Hepatocyte (in vitro differentiated cells): ENCODE results near the gene KCNG4. TPM values are rescaled to one million over a fixed set of nuclear protein-coding genes. Genes with fewer than 3 reads are reported as not detected.
A peak's percentile ranks its signal among the peaks of the same experiment; 100 is the strongest.

ENCODE experiments used
- DNase-seq: peaks from one replicate; pipeline ENCODE4 v3.0.0-alpha.2; 2016; ENCODE audit warnings: low spot score
- H2AFZ ChIP-seq: fragments of 200-600 bp; sonication (generic); 2 replicates; pipeline ENCODE4 v1.6.0; 2016; ENCODE audit warnings: antibody characterized with exemption, mild to moderate bottlenecking
- H3K27ac ChIP-seq: fragments of 200-600 bp; sonication (generic); 2 replicates; pipeline ENCODE4 v1.5.1; 2016; ENCODE audit warnings: mild to moderate bottlenecking
- H3K27me3 ChIP-seq: fragments of 200-600 bp; sonication (generic); 2 replicates; pipeline ENCODE4 v1.6.1; 2016
- H3K36me3 ChIP-seq: fragments of 200-600 bp; sonication (generic); replicated peaks from 2 replicates; pipeline ENCODE4 v1.5.1; 2016; ENCODE audit warnings: low read depth; ENCODE audit not compliant: insufficient read depth
- H3K4me1 ChIP-seq: fragments of 200-600 bp; sonication (generic); 2 replicates; pipeline ENCODE4 v1.5.1; 2016; ENCODE audit warnings: mild to moderate bottlenecking, moderate library complexity; ENCODE audit not compliant: insufficient read depth
- H3K4me2 ChIP-seq: fragments of 200-600 bp; sonication (generic); 2 replicates; pipeline ENCODE4 v1.6.0; 2016
- H3K4me3 ChIP-seq: fragments of 200-600 bp; sonication (generic); 2 replicates; pipeline ENCODE4 v1.5.1; 2016; ENCODE audit warnings: mild to moderate bottlenecking
- H3K79me2 ChIP-seq: fragments of 200-600 bp; sonication (generic); 2 replicates; pipeline ENCODE4 v1.6.0; 2017; ENCODE audit warnings: mild to moderate bottlenecking
- H3K9me2 ChIP-seq: fragments of 200-600 bp; sonication (generic); replicated peaks from 2 replicates; pipeline ENCODE4 v1.6.0; 2017; ENCODE audit warnings: mild to moderate bottlenecking; ENCODE audit not compliant: insufficient read depth
- H3K9me3 ChIP-seq: fragments of 200-600 bp; sonication (generic); 2 replicates; pipeline ENCODE4 v1.5.1; 2016; ENCODE audit warnings: low read depth, mild to moderate bottlenecking
- H4K20me1 ChIP-seq: fragments of 200-600 bp; sonication (generic); 2 replicates; pipeline ENCODE4 v1.6.0; 2016; ENCODE audit warnings: mild to moderate bottlenecking; ENCODE audit not compliant: insufficient read depth, poor library complexity, severe bottlenecking
- EZH2 ChIP-seq: fragments of 200-600 bp; sonication (generic); IDR thresholded peaks from 2 replicates; pipeline ENCODE4 v1.6.1; 2016; ENCODE audit warnings: antibody characterized with exemption, mild to moderate bottlenecking, borderline replicate concordance
- EZH2phosphoT487 ChIP-seq: fragments of 200-600 bp; sonication (generic); IDR thresholded peaks from one replicate; pipeline ENCODE4 v1.6.1; 2018; ENCODE audit warnings: antibody characterized with exemption, mild to moderate bottlenecking, low read depth, moderate library complexity; ENCODE audit not compliant: unreplicated experiment, severe bottlenecking
- WGBS: methylation state at CpG from one replicate; pipeline ENCODE4 v1.1.6; 2016; ENCODE audit warnings: low lambda C conversion rate; ENCODE audit errors: missing lambda C conversion rate; 5-methylcytosine and 5-hydroxymethylcytosine counted together
- polyA plus RNA-seq: library from polyadenylated mRNA; unstranded; fragments of >200 nt; fragmentation: Nextera tagmentation; extraction: Ambion mirVana; gene quantifications from 2 replicates; pipeline ENCODE4 v1.2.1, GENCODE V29; 2016
- total RNA-seq: library from RNA; depleted of rRNA; stranded (reverse); fragments of >200 nt; gene quantifications from 2 replicates; pipeline ENCODE4 v1.2.3, GENCODE V29; 2014
- TF ChIP-seq, protein P1 (sequence below): fragments of 200-600 bp; sonication (generic); IDR thresholded peaks from 2 replicates; pipeline ENCODE4 v1.5.1; 2016; ENCODE audit warnings: antibody characterized with exemption, mild to moderate bottlenecking; ENCODE audit not compliant: poor library complexity

KCNG4 gene
- total and polyA plus RNA-seq, 2 experiments from 2014 or later = not detected

DNA sequence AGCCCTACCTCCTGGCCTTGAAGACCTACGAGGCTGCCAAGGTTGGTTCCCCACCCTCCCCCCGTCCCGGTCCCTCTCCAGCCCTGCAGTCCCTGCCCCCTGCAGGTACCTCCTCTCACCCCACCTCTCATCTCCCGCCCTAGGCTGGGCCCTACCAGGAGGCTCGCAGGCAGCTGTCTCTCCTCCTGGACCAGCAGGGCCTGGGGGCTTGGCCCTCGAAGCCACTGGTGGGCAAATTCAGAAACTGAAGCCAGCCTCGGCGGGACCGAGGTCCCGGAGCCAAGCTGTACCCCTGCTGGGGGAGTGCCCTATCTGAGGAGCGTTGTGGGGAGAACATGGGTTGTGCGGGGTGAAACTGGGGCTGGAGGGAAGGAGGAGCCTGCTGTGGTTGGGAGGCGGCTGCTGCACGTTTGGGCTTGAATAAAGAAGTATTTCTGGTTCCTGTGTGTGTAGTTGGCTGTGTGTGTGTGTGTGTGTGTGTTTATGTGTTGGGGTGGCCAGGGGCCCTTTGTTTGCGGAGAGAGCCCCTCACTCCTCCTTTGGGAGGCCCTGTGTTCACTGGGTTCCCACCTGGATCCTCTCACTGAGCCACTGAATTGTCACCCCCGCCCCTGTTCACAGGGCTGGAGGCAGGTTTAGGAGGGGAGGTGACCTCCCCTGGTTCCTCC, 43.0 kb downstream of the KCNG4 start:
- no peaks in the 10 kb centered on the region for H3K4me1 ChIP-seq
- H3K4me2 ChIP-seq = no peak overlapping the region
- H3K79me2 ChIP-seq = no peaks in the 10 kb centered on the region
- H3K36me3 ChIP-seq = no peaks in the 10 kb centered on the region
- TF ChIP-seq EZH2 = no peak
- no peaks in the 10 kb centered on the region for H4K20me1 ChIP-seq
- no peak for DNase-seq
- H3K9me2 ChIP-seq = no peaks in the 10 kb centered on the region
- 73% methylated on average over 13 of the region's 16 CpGs for WGBS
- no peak overlapping the region for H3K4me3 ChIP-seq
- H2AFZ ChIP-seq = no peak overlapping the region
- no peaks in the 10 kb centered on the region for H3K27me3 ChIP-seq
- no peak overlapping the region for H3K27ac ChIP-seq
- no peaks in the 10 kb centered on the region for H3K9me3 ChIP-seq

DNA sequence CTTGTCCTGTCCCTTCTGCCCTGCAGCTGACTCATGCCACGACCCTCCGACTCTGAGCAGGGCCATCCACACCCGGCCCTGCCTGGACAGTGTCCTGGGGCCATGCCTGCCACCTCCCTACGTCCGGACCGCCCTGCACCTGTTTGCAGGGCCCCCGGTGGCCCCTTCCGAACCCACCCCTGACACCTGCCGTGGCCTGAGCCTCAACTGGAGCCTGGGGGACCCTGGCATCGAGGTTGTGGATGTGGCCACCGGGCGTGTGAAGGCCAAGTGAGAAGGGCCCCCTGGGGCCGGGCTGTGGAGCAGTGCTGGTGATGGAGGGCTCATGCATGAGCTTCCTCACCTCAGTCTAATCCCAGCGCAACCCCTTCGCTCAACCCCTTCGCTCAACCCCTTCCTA, 43.7 kb downstream of the KCNG4 start:
- H2AFZ ChIP-seq = no peak overlapping the region

DNA sequence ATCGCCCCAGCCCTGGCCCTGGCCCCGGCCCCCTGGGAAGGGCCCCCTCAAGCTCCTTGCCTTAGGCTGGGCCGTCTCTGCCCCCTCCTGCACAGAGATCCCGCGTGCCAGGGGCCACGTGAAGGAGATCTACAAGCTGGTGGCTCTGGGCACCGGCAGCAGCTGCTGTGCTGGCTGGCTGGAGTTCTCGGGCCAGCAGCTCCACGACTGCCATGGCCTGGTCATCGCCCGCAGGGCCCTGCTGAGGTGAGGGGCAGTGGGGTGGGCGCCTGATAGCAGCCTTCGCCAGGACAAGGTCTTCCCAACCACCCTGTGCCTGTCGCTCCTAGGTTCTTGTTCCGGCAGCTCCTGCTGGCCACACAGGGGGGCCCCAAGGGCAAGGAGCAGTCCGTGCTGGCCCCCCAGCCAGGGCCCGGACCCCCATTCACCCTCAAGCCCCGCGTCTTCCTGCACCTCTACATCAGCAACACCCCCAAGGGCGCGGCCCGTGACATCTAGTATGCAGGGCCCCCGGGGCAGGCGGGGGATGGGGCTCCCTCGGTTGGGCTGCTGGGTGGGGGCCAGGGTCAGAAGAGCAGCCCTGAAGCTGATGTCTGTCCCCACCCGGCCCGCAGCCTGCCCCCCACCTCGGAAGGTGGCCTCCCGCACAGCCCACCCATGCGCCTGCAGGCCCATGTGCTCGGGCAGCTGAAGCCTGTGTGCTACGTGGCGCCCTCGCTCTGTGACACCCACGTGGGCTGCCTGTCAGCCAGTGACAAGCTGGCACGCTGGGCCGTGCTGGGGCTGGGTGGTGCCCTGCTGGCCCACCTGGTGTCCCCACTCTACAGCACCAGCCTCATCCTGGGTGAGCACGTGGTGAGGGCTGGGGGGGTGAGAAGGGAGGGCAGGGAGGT, 44.4 kb downstream of the KCNG4 start:
- no peaks in the 10 kb centered on the region for H3K27me3 ChIP-seq
- H3K36me3 ChIP-seq = no peaks in the 10 kb centered on the region
- H3K27ac ChIP-seq = no peak overlapping the region
- no peak overlapping the region for H3K4me2 ChIP-seq
- H4K20me1 ChIP-seq = no peaks in the 10 kb centered on the region
- DNase-seq = peak; percentile 4
- no peaks in the 10 kb centered on the region for H3K9me3 ChIP-seq
- no peaks in the 10 kb centered on the region for H3K9me2 ChIP-seq
- TF ChIP-seq EZH2phosphoT487 = no peak
- TF ChIP-seq, protein P1, sequence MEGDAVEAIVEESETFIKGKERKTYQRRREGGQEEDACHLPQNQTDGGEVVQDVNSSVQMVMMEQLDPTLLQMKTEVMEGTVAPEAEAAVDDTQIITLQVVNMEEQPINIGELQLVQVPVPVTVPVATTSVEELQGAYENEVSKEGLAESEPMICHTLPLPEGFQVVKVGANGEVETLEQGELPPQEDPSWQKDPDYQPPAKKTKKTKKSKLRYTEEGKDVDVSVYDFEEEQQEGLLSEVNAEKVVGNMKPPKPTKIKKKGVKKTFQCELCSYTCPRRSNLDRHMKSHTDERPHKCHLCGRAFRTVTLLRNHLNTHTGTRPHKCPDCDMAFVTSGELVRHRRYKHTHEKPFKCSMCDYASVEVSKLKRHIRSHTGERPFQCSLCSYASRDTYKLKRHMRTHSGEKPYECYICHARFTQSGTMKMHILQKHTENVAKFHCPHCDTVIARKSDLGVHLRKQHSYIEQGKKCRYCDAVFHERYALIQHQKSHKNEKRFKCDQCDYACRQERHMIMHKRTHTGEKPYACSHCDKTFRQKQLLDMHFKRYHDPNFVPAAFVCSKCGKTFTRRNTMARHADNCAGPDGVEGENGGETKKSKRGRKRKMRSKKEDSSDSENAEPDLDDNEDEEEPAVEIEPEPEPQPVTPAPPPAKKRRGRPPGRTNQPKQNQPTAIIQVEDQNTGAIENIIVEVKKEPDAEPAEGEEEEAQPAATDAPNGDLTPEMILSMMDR = no peak
- TF ChIP-seq EZH2 = no peak
- no peak overlapping the region for H3K4me3 ChIP-seq
- H3K79me2 ChIP-seq = no peaks in the 10 kb centered on the region
- no peak overlapping the region for H2AFZ ChIP-seq
- H3K4me1 ChIP-seq = no peaks in the 10 kb centered on the region
- WGBS = 89% methylated on average over 34 of the region's 38 CpGs

More for the DNA sequence above, 43.7 kb downstream of the KCNG4 start:
- Histone ChIP-seq H4K20me1 (no peaks in the 10 kb centered on the region), H3K36me3 (no peaks in the 10 kb centered on the region), H3K27ac (no peak overlapping the region), H3K9me3 (no peaks in the 10 kb centered on the region), H3K79me2 (no peaks in the 10 kb centered on the region), H3K4me2 (no peak overlapping the region), H3K27me3 (no peaks in the 10 kb centered on the region), H3K4me1 (no peaks in the 10 kb centered on the region), H3K4me3 (no peak overlapping the region), H3K9me2 (no peaks in the 10 kb centered on the region)
- WGBS = 94% methylated on average over 14 of the region's 16 CpGs
- TF ChIP-seq EZH2phosphoT487 (no peak), EZH2 (no peak)
- TF ChIP-seq, protein P1 = no peak
- no peak for DNase-seq
